Measurements from ENCODE around the gene FOXRED1.
"Not testable (repeated sequence)": the region's sequence is repeated elsewhere in the genome, so short reads cannot be mapped to it uniquely, and the experiment has no call there.

FOXRED1 gene

DNA sequence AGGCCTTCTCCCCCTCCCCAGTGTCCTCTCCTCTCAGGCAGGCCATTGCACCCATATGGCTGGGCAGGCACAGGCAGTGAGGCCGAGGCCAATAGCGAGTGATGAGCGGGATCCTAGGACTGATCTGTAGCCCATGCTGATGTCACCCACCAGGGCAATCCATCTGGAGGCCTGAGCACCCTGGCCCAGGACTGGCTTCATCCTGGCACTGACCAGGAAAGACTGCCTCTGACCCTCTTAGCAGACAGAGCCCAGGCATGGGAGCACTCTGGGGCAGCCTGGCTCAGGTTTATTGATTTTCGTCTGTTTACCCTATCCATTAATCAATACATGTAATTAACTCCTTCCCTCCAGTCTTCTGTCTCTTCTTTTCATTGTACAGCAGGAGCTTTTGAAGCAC lies 8.8 kb downstream of the FOXRED1 start:
- DNase-seq = no peak

DNA sequence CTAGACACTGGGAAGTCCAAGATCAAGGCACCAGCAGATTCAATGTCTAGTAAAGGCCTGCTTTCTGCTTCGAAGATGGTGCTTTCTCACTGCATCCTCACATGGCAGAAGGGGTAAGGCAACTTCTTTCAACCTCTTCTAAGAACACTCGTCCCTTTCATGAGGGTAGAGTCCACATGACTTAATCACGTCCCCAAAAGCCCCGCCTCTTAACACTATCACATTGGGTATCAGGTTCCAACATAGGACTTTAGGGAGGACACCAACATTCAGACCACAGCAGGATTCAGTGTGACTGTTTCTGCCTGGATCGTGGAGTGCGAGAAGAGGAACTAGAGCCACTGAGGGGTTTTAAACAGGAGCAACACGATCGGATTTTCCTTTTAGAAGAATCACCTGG lies 10.2 kb downstream of the FOXRED1 start:
- no peak for DNase-seq

DNA sequence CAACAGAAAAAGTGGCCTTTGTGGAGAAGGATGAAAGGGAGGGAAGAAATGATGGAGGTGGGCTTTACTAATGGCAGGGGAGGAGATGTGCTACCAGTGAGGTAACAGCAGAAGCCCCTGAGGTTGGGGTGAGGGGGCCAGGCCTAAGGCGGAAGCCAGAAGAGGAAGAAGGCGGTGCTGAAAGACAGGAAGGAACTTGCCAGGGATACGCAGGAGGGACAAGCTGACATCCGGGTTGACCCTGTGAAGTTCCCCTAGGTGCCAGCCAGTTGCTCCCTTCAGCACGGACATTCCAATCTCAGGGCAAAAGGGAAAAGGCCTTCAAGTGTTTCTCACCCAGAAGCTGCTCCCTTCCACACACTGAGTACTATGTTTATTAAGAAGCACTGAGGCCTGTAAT lies 11.6 kb downstream of the FOXRED1 start:
- no peak for DNase-seq

DNA sequence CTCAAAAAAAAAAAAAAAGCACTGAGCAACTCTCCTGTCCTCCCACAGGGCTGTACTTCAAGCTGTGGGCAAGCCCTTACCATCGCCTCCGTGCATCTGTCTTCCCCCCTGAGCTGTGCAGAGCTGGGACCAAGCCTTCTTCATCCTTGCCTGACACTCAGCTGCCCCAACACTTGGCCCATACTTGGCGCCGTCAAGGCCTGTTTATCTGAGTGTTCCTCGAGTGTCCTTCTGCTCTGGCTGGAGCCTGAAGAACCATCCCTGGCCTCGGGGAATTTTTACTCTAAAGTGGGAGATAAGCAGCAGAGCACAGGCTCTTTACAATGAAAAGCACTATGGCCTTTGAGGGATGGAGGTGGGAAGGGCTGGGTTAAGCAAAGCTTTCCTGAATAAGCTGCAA lies 12.3 kb downstream of the FOXRED1 start:
- no peak for DNase-seq

DNA sequence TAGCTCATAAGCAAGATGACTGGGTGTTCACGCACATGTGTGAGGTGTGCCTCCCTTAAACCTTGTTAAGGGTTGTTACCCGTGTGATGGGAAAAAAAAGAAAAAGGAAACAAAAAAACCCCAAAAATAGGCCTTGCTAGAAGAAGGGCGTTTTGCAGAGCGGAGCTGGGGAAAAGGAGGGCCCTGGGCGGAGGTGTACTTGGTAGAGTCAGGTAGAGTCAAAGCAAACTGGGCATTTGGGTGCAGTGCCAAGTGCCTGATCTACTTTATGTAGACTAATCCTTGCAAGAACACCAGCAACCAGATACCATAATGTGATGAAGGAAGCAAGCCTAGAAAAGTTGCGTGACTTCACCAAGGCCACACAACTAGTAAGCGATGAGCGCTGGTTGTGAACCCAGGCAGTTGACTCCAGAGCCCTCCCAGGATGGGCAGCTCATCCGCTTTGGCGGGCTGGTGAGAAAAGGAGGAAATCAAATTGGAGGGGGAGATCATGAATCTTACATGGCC lies 12.8 kb downstream of the FOXRED1 start:
- no peak for DNase-seq

DNA sequence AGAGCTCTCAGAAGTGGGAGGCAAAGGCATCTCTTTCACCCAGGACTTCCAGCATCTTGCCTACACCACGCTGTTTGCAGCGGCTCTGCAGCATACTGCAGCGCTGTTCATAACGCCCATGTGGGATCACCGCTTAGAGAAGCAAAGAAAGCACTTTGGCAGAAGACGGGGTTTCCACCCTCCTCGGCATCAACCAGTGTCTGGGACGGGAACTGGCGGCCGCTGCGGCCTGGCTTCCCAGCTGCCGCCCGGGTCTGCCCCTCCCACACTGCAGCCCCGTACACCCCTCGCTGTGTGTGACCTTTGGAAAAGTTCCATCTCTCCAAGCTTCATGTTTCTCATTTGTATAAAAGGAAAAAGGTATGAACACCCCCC lies 13.4 kb downstream of the FOXRED1 start:
- DNase-seq = no peak

DNA sequence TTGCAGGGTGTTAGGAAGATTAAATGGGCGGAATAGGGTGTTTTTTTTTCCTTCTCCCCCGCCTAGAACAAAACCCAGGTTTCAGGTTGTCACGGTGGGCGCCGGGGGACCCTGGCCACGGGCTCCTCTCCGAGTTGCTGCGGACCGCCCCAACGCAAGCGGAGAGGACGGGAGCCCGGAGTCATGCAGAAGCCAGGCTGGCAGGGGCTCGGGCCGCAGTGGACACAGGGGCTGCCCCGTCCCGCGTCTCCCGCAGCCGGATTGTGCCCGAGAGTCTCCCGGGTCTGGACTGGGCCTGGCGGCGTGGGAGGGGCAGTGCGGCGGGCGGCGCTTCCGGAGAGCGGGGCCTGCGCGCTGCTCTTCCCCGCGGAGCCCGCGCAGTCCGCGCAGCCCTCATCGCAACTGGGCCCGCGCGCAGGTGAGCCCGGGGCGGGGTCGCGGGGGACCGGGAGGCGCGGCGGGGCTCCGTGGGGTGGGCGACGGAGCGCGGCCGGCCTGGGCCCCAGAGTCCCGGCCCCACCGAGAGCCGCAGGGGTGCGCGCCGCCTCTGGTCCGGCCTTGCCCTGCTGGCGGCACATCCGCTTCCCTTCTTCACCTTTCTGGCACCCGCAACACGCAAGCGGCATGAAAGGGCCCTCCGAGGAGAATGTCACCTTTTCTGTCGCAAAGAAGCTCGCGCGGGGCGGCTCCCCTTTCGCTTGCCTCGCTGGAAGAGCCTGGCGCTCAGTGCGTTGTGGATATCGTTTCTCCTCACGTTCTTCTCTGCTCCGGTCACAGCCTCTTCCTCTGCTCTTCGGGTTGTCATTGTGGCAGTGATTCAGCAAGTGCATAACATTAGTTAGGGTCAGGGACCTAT lies 14.0 kb downstream of the FOXRED1 start, which contains the start of gene TIRAP:
Gene TIRAP (plus strand): TSS at position 358 of the 856 bp plus-strand sequence. CDS start 7,802 bp downstream, outside the sequence.
- peak; percentile 37 to 62 for DNase-seq

DNA sequence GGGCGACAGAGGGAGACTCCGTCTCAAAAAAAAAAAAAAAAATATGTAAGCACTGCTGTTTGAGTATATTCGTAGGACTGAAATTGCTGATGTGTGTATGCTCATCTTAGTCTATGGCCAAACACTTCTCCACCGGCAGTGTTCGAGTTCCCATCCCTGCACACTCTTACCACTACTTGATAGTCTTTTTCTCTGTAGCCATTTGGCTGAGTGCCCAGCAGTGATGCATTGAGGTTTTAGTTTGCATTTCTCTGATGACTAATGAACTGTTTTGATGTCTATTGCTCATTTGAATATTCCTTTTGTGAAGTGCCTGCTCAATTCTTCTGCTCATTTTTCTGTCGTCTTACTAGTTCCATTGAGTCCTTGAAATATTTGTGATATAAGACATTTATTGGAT lies 15.9 kb downstream of the FOXRED1 start:
- peak; percentile 57 to 68 for DNase-seq

DNA sequence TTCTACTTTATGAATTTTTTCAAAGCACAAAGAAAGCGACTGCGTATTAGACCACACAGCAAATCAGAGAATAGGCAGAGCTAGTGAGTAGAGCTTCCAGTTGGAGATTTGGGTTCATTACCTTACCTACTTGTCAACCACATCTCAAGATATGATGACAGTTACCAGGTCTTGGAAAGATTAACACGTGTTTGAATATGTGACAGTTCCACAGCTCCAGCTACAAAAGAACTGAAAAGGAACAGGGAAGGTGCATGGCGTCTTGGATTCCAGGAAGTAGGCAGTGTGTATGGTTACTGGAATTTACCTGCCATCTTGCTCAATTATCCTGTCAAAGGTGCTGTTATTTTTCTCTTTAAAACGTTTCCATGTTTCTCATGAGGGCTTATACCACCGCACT lies 19.3 kb downstream of the FOXRED1 start:
- DNase-seq = no peak

DNA sequence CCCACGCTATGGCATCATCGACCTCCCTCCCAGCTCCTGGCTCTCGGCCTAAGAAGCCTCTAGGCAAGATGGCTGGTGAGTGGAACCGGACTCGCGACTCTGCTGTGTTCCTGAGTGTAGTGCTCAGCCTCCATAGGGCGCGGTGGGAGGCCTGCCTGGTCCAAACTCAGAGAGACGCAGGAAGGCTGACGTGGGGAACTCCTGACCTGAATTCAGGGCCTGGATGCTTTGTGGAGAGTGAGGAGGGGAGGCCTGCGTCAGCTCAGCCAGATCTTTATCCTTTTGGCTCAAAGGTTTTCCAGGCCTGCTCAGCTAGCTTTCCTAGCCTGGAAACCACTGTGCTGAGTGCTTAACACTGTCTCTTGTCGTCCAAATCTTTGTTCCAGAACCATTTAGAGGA lies 21.9 kb downstream of the FOXRED1 start:
- no peak for DNase-seq

DNA sequence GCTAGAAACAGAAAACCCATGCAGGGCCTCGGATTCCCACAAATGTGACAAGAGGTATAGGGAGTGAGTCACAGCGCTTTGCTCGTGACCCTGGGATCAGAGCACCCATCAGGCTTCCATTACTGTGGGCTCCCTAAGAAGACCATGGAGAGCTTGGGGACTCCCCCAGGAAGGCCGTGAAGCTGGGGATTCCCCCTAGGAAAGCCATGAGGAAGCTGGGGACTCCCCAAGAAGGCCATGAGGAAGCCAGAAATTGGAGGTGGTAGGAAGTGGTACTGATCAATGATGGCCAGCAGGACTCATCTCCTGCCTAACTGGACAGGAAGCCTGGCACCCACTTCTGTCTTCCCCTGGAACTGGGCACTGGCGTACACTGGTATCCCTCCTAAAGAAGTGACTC lies 24.8 kb downstream of the FOXRED1 start:
- no peak for DNase-seq

DNA sequence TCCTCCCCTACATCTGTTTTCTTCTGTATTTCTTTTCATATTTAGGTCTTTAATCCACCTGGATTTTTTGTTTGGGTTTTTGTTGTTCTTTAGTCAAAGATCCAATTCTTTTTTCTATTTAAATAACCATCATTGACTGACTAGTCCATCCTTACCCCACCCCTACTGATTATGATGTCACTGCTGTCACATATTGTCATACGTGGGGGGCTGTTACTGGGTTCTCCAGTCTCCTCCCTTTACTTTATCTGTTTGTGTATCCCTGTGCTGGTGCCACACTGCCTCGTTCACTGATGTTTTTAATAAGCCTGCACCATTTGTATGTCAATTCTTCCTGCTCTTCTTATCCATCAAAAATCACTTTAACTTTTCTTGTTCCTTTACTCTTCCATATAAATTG lies 28.1 kb downstream of the FOXRED1 start:
- no peak for DNase-seq

DNA sequence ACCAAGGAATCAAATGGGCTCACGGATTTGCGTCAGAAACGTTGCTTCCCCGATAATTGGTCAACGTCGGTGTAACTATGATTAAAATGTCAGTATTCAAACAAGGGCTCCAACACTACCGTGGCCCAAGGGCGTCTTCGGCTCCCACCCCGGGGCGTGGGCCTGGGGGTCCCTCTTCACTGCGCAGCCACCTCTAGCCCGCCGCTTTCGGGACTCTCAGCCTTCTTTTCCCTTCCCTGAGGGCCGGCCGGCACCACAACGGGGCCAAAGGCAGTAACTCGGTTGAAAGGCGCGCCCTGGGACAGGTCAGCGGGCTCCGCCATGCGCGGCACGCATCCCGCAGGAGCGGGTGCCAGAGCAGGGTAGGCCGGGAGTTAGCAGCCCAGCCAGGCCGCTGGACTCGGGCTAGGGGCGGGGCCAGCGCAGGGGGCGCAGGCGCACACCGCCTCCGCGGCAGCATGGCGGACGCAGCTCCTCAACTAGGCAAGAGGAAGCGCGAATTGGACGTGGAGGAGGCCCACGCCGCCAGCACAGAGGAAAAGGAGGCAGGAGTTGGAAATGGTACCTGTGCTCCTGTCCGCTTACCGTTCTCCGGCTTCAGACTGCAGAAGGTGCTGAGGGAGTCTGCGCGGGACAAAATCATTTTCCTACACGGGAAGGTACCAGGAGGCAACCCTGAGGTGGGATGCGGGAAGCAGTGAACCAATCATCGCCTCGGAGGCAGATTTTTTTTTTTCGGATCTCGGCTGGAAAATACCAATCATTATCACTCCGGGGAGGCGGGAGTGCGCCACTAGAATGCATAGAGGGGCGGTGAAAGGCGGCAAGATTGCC lies 34.9 kb downstream of the FOXRED1 start, which contains the start of gene DCPS:
Gene DCPS (plus strand): TSS at position 438 of the 834 bp plus-strand sequence. CDS start 21 bp downstream, at position 459.
- peak; percentile 44 to 57 for DNase-seq

DNA sequence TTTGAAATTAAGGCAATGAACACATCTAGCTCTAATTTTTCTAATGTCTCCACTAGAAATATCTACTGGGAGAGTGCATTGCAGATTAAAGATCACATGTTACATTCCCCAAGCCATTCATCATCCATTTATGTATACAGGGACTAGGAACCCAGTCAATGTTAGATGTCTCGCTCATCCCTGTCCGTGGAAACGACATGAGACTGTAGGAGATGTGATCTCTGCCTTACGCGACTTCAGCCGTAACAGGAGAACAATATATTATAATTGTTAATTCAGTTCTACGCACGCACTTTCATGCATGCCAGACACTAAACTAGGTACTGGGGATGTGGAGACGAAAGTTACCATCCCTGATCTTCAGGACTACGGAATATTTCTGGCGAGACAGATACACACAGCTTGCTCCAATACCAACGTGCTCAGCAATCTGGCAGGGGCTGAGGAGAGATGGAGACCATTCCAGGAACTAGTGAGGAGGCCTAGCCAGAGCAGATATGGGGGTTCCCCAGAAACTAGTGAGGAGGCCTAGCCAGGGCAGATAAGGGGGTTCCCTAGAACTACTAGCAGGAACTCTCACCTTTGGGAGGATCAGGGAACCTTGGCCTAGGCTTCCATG lies 35.6 kb downstream of the FOXRED1 start:
- no peak for DNase-seq

DNA sequence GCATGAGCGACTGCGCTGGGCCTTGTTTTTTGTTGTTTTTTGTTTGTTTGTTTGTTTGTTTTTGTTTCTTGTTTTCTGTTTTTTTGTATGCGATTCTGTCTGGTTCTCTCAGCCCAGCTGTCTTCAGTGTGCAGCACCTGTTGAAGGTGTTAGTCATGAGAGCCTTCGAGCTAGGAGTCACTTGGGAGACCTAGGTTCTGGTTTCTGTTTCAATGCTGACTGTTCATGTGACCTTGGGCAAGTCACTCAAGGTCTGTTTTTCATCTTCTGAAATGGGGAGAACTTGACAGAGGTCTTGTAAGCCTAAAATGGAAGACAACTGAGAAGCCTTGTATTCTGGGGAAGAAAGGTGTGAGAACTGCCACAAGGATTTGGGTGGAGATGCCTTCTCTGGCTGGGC lies 36.7 kb downstream of the FOXRED1 start:
- DNase-seq = no peak

DNA sequence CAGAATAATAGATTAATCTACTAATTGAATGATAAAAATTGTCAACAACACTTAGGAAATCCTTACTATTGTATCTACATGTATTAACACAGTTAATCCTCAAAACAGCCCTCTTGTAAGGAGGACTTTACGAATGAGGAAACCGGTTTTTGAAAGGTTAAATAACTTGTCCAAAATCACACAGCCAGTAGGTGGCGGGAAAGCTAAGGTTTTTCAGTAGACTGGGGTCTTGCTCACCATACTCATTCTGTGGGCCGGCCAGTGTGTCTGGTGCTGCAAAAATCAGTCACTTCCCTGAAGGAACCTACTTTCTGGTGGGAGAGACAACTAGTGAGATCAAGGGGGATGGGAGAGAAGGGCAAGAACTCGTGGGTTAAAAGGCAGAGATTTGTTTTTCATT lies 38.8 kb downstream of the FOXRED1 start:
- DNase-seq = peak in 1 of 2 donors; percentile 49

DNA sequence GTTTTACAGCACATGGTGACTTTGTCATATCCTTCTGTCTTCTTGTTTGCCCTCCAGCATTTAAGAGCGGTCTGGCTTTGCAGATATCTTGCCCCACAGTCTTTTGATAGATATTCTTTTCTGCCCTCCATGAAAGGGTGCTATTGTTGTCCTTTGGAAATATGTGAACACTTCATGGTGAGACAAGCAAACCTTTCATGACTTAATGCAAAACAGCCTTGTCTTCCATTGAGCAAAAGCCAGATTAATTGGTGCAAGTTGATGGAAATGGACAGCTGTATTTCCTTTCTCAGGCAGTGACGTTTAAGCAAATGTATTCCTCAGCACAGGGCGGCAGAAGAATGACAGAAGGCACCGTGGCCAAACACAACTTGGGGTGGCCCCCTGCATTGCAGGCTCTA lies 39.3 kb downstream of the FOXRED1 start:
- DNase-seq = no peak

DNA sequence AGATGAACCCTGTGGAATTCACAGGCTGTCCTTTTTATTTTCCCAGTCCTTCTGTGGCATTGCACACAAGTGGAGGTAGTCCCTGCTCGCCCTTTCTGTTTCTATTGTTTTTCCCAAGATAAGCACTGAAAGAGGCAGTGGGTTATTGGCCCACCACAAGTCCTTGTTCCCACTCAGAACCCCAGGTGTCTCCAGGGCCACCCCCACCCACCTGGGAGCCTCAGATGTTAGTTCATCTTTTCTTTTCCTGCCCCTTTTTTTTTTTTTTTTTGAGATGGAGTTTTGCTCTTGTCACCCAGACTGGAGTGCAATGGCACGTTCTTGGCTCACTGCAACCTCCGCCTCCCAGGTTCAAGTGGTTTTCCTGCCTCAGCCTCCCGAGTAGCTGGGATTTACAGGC lies 39.8 kb downstream of the FOXRED1 start:
- DNase-seq = not testable (repeated sequence)

DNA sequence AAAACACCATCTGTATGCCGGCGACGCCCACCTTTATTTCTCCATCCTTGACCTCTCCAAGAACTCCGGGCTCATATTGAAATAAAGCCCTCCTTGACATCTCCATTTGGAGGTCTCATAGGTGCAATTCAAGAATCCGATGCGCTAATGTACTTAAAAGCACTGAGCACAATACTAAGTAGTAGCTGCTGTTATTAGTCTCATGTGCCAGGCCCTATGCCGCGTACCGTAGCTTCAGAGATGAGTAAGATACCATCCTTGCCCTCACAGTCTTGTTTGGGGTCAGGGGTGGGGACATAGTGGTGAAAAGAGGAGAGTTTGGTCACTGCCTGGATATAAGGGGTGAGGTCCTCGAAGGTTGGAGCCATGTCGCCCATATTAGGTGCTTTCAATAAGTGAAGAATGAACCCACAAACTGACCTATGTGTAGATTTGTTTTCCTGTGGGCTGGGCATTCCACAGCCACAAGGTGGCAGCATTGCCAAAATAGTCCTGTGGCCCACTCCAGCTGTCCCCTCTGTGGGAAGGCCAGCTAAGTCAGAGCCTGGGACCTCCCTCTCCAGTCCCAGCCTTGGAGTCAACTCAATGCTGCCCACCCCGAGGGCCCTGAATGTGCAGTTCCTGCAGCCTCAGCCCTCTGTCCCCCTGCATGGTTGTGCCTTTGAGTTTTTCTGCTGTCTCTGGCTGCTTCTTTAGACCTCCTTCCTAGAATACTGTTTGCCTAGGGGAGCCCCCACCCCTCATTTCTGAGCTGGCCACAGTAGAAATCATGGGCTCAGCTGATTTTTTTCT lies 41.4 kb downstream of the FOXRED1 start:
- peak; percentile 41 to 47 for DNase-seq

DNA sequence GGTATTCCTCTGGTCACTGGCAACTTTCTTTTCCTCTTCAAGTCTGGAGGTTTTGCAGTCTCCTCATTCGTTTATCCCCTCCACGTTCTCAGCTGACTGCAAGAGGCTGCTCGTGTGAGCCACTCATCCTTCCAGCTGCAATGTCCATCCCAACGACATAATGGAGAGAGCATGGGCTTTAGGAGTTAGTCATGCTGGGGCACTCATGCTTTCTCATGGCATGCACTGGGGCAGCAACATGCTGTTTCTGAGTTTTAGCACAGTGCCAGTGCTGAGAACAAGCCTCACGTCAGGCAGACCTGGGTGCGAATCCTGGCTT lies 42.0 kb downstream of the FOXRED1 start:
- no peak for DNase-seq

DNA sequence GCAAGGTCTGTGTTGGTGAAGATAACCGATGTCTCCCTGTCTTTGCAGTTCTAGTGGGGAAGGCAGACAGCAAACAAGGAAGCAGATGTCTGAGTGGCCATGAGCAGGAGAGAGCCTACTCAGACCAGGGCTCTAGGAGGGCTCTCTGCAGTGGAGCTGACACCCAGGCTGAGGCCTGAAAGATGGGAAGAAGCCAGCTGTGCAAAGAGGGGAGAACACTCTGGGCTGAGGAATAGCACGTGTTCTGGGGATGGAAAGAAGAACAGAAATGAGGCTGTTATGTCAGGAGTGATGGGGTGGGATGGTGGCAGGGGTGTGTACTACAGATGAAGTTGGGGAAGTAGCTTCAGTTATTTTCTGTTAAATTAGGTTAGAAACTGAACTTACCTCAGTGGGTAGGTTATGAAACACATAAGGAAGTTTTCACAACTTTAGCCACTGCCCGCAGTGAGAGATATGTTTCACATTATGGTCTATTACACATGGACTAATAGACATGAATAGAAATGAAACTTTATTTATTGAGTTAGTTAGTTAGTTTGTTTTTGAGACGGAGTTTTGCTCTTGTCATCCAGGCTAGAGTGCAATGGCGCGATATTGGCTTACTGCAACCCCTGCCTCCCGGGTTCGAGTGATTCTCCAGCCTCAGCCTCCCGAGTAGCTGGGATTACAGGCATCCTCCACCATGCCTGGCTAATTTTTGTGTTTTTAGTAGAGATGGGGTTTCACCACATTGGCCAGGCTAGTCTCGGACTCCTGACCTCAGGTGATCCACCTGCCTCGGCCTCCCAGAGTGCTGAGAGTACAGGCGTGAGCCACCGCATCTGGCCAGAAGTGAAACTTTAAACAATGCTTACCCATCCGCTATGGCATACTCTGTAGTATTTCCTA lies 42.7 kb downstream of the FOXRED1 start:
- DNase-seq = no peak

Data from bone marrow (tissue), 2 donors.